ENCODE data around the gene TWNK.
A peak's percentile ranks its signal among the peaks of the same experiment; 100 is the strongest.
"Not testable (repeated sequence)": the region's sequence is repeated elsewhere in the genome, so short reads cannot be mapped to it uniquely, and the experiment has no call there.

Gene TWNK

GRCh38 chr10:101031796-101032636, 44.7 kb downstream of the TWNK start:
- peak; percentile 74 for DNase-seq

GRCh38 chr10:101032637-101033224, 45.4 kb downstream of the TWNK start:
- DNase-seq: peak; percentile 38

- DNase-seq: no peak
These were observed 45.9 kb downstream of the TWNK start for GRCh38 chr10:101033276-101033675.

- not testable (repeated sequence) for DNase-seq
These were observed 47.1 kb downstream of the TWNK start for GRCh38 chr10:101034404-101034803.

GRCh38 chr10:101035314-101035713, 48.0 kb downstream of the TWNK start:
- no peak for DNase-seq

- no peak for DNase-seq
These were observed 48.8 kb downstream of the TWNK start for GRCh38 chr10:101035916-101036702.

- DNase-seq: no peak
These were observed 49.4 kb downstream of the TWNK start for GRCh38 chr10:101036726-101037125.

- no peak for DNase-seq
These were observed 51.1 kb downstream of the TWNK start for GRCh38 chr10:101038484-101038883.

GRCh38 chr10:101040061-101040460, 52.7 kb downstream of the TWNK start:
- no peak for DNase-seq

- no peak for DNase-seq
These were observed 53.5 kb downstream of the TWNK start for GRCh38 chr10:101040851-101041250.

GRCh38 chr10:101041252-101041761, 54.0 kb downstream of the TWNK start:
- DNase-seq: peak; percentile 68

- no peak for DNase-seq
These were observed 54.8 kb downstream of the TWNK start for GRCh38 chr10:101042118-101042517.

- peak; percentile 86 for DNase-seq
These were observed 55.5 kb downstream of the TWNK start for GRCh38 chr10:101042667-101043362.

- no peak for DNase-seq
These were observed 56.0 kb downstream of the TWNK start for GRCh38 chr10:101043363-101043707.

Measured in stimulated activated CD4-positive, alpha-beta T cell treated with anti-CD3 and anti-CD28 coated beads, Interleukin-4, amount 100 ng/mL, for 1 hour (primary cell).